T-helper 2 cell treated with Interferon-gamma antibody and Interleukin-4, amounts not matched to agents 100 ng/mL and 5 ng/mL, for 36 hours (primary cell): ENCODE data around the gene HNRNPA0. TPM values are rescaled to one million over a fixed set of nuclear protein-coding genes. Genes with fewer than 3 reads are reported as not detected.
"Not testable (repeated sequence)": the region's sequence is repeated elsewhere in the genome, so short reads cannot be mapped to it uniquely, and the experiment has no call there.

Experiments
- intact Hi-C: fragments of 100-400 bp; cut with micrococcal nuclease; formaldehyde crosslinking; loops from one replicate; pipeline ENCODE4 v1.15.1; 2023
- total RNA-seq: library from RNA; stranded (reverse); gene quantifications from 2 replicates; pipeline ENCODE4 v1.2.3, GENCODE V29; 2022

HNRNPA0 gene
- total RNA-seq = 31.3 and 31.4 TPM in 2 replicates

- intact Hi-C loops = loop anchor here (1.0 to 10.0 kb wide), 9 partner anchors 18 to 1540 kb away; partner anchors contain the start of genes EGR1, ETF1, FAM13B and HSPA9
These were observed at the start of gene HNRNPA0 for GRCh38 chr5:137754188-137754960. Gene HNRNPA0, minus strand, starts transcription at chr5:137754363. Its CDS starts 297 bp downstream, at chr5:137754066.

GRCh38 chr5:137802282-137803210, 48.4 kb upstream of the HNRNPA0 start:
- intact Hi-C loops = no loop called here

GRCh38 chr5:137800700-137801411, 46.7 kb upstream of the HNRNPA0 start:
- intact Hi-C loops = no loop called here

GRCh38 chr5:137796279-137796678, 42.1 kb upstream of the HNRNPA0 start:
- intact Hi-C loops = no loop called here

- intact Hi-C loops = no loop called here
These were observed 40.7 kb upstream of the HNRNPA0 start for GRCh38 chr5:137794863-137795262.

GRCh38 chr5:137792303-137792702, 38.1 kb upstream of the HNRNPA0 start:
- intact Hi-C loops = no loop called here

GRCh38 chr5:137791799-137792198, 37.6 kb upstream of the HNRNPA0 start:
- intact Hi-C loops = no loop called here

GRCh38 chr5:137791387-137791786, 37.2 kb upstream of the HNRNPA0 start:
- intact Hi-C loops = no loop called here

GRCh38 chr5:137788560-137788959, 34.4 kb upstream of the HNRNPA0 start:
- intact Hi-C loops = not testable (repeated sequence)

- intact Hi-C loops = no loop called here
These were observed 28.9 kb upstream of the HNRNPA0 start for GRCh38 chr5:137782984-137783536.

- intact Hi-C loops = no loop called here
These were observed 27.9 kb upstream of the HNRNPA0 start for GRCh38 chr5:137782055-137782454.

- intact Hi-C loops = loop anchor here (1.0 to 2.0 kb wide), 2 partner anchors 290 to 354 kb away; no protein-coding TSS in a partner anchor
These were observed 24.8 kb upstream of the HNRNPA0 start for GRCh38 chr5:137778772-137779564.

- intact Hi-C loops = not testable (repeated sequence)
These were observed 13.8 kb upstream of the HNRNPA0 start for GRCh38 chr5:137767937-137768336.

GRCh38 chr5:137761566-137761965, 7.4 kb upstream of the HNRNPA0 start:
- intact Hi-C loops = no loop called here

GRCh38 chr5:137760719-137761516, 6.8 kb upstream of the HNRNPA0 start:
- intact Hi-C loops = no loop called here

- intact Hi-C loops = no loop called here
These were observed 6.1 kb upstream of the HNRNPA0 start for GRCh38 chr5:137760294-137760693.

GRCh38 chr5:137758715-137759306, 4.6 kb upstream of the HNRNPA0 start:
- intact Hi-C loops = loop anchor here (10.0 kb wide), 4 partner anchors 376 to 1536 kb away; partner anchors contain the start of genes EGR1, HSPA9, MATR3 and NME5

- intact Hi-C loops = loop anchor here (10.0 kb wide), 4 partner anchors 377 to 1537 kb away; partner anchors contain the start of genes EGR1, HSPA9, MATR3 and NME5
These were observed 4.0 kb upstream of the HNRNPA0 start for GRCh38 chr5:137758121-137758520.

- intact Hi-C loops = loop anchor here (10.0 kb wide), 4 partner anchors 377 to 1537 kb away; partner anchors contain the start of genes EGR1, HSPA9, MATR3 and NME5
These were observed 3.5 kb upstream of the HNRNPA0 start for GRCh38 chr5:137757634-137758033.
